Endodermal cell (in vitro differentiated cells): ENCODE data around the gene LMF1. TPM values are rescaled to one million over a fixed set of nuclear protein-coding genes. Genes with fewer than 3 reads are reported as not detected.

Experiments
- DNase-seq: peaks from one replicate; pipeline ENCODE4 v3.0.0-alpha.2; 2017
- H3K27ac ChIP-seq: 2 replicates; pipeline ENCODE4 v1.5.1; 2013; ENCODE audit warnings: mild to moderate bottlenecking, low read depth, low read length, moderate library complexity
- H3K27me3 ChIP-seq: 2 replicates; pipeline ENCODE4 v1.6.1; 2013; ENCODE audit warnings: mild to moderate bottlenecking, low read length, moderate library complexity; ENCODE audit not compliant: insufficient read depth, control insufficient read depth, poor library complexity, severe bottlenecking
- H3K36me3 ChIP-seq: 2 replicates; pipeline ENCODE4 v1.7.0; 2013; ENCODE audit warnings: mild to moderate bottlenecking, low read length, moderate library complexity; ENCODE audit not compliant: control insufficient read depth, insufficient read depth
- H3K4me1 ChIP-seq: one replicate; pipeline ENCODE4 v1.7.0; 2013; ENCODE audit warnings: low read length; ENCODE audit not compliant: control insufficient read depth, insufficient read depth
- H3K4me3 ChIP-seq: 2 replicates; pipeline ENCODE4 v1.5.1; 2013; ENCODE audit warnings: mild to moderate bottlenecking, low read length, moderate library complexity
- H3K9ac ChIP-seq: 2 replicates; pipeline ENCODE4 v1.6.1; 2013; ENCODE audit warnings: mild to moderate bottlenecking, low read length, moderate library complexity; ENCODE audit not compliant: poor library complexity, severe bottlenecking; ENCODE audit errors: extremely low read depth
- H3K9me3 ChIP-seq: 2 replicates; pipeline ENCODE4 v1.6.1; 2013; ENCODE audit warnings: mild to moderate bottlenecking, low read length, moderate library complexity; ENCODE audit not compliant: control insufficient read depth
- H3K27ac Mint-ChIP-seq: 2 replicates; pipeline ENCODE4 v1.8.0; 2020; ENCODE audit warnings: mixed read lengths
- H3K27me3 Mint-ChIP-seq: 2 replicates; pipeline ENCODE4 v1.8.0; 2021; ENCODE audit warnings: mild to moderate bottlenecking, mixed read lengths; ENCODE audit not compliant: insufficient read depth
- H3K36me3 Mint-ChIP-seq: 2 replicates; pipeline ENCODE4 v1.8.0; 2020; ENCODE audit warnings: low read depth, mixed read lengths
- H3K4me1 Mint-ChIP-seq: 2 replicates; pipeline ENCODE4 v1.8.0; 2020; ENCODE audit warnings: mixed read lengths
- H3K4me3 Mint-ChIP-seq: 2 replicates; pipeline ENCODE4 v1.8.0; 2020; ENCODE audit warnings: mild to moderate bottlenecking, moderate library complexity, mixed read lengths
- H3K9me3 Mint-ChIP-seq: 2 replicates; pipeline ENCODE4 v1.8.0; 2020; ENCODE audit warnings: mild to moderate bottlenecking, mixed read lengths
- CTCF ChIP-seq: fragments of 200-600 bp; sonication (generic); conservative IDR thresholded peaks from 2 replicates; pipeline ENCODE4 v1.5.0; 2021; ENCODE audit warnings: antibody characterized with exemption, mild to moderate bottlenecking
- WGBS, 2 experiments: methylation state at CpG; one replicate each; pipeline versions ENCODE4 v1.1.5 to v1.1.7; 2013; ENCODE audit warnings: missing lambda C conversion rate in 2 of 2, mixed read lengths in 1 of 2; ENCODE audit not compliant: insufficient coverage in 1 of 2, insufficient read length in 1 of 2; 5-methylcytosine and 5-hydroxymethylcytosine counted together
- total RNA-seq, 2 donors: library from RNA; stranded (reverse); fragmentation: NEBNext Ultra II Directional in 1 of 2; extraction: Animal tissue kit (Norgen Biotek cat#: 25700) in 1 of 2; gene quantifications; 2 replicates in 1 of 2; 3 replicates in 1 of 2; pipeline ENCODE4 v1.2.1, GENCODE V29; 2021

Gene LMF1
- total RNA-seq, 2 donors from 2014 or later, result 13.7 to 15.1 TPM

GRCh38 chr16:981695-982144 is 10.9 kb upstream of the LMF1 start, which contains the start of gene SOX8:
SOX8 (plus strand) TSS chr16:981770; CDS start chr16:981923, 153 bp downstream.
- Mint-ChIP-seq H3K4me1 (no peaks in the 10 kb centered on the region), H3K27me3 (peaks cover 37% of the 10 kb centered on the region), H3K9me3 (no peaks in the 10 kb centered on the region), H3K4me3 (peak within 1 kb of the TSS; percentile 61), H3K36me3 (no peaks in the 10 kb centered on the region), H3K27ac (no peak within 1 kb of the TSS)
- Histone ChIP-seq H3K4me3 (peak within 1 kb of the TSS; percentile 60), H3K27me3 (peaks cover 59% of the 10 kb centered on the region), H3K27ac (no peak within 1 kb of the TSS), H3K9ac (no peak within 1 kb of the TSS), H3K36me3 (no peaks in the 10 kb centered on the region), H3K4me1 (no peaks in the 10 kb centered on the region), H3K9me3 (no peaks in the 10 kb centered on the region)
- no peak for DNase-seq
- TF ChIP-seq CTCF, result no peak
- 0 to 1% methylated on average over 12 to 80 of the region's 80 CpGs for WGBS, 2 experiments

- Histone ChIP-seq H3K9ac (no peak overlapping the region), H3K9me3 (no peaks in the 10 kb centered on the region), H3K27ac (no peak overlapping the region), H3K4me1 (no peaks in the 10 kb centered on the region), H3K4me3 (peak overlapping the region; percentile 35), H3K27me3 (peaks cover 59% of the 10 kb centered on the region), H3K36me3 (no peaks in the 10 kb centered on the region)
- Mint-ChIP-seq H3K27ac (no peak overlapping the region), H3K4me1 (no peaks in the 10 kb centered on the region), H3K36me3 (no peaks in the 10 kb centered on the region), H3K27me3 (peaks cover 37% of the 10 kb centered on the region), H3K4me3 (peak overlapping the region; percentile 27), H3K9me3 (no peaks in the 10 kb centered on the region)
- DNase-seq, result no peak
- 2 to 7% methylated on average over 12 to 31 of the region's 31 CpGs for WGBS, 2 experiments
- TF ChIP-seq CTCF, result no peak
Measured at GRCh38 chr16:980595-980854, 9.7 kb upstream of the LMF1 start.

GRCh38 chr16:979859-980594 is 9.2 kb upstream of the LMF1 start:
- peak; percentile 39 for TF ChIP-seq CTCF
- Histone ChIP-seq H3K9ac (no peak overlapping the region), H3K36me3 (no peaks in the 10 kb centered on the region), H3K27me3 (peaks cover 59% of the 10 kb centered on the region), H3K27ac (no peak overlapping the region), H3K9me3 (no peaks in the 10 kb centered on the region), H3K4me3 (peak overlapping the region; percentile 35), H3K4me1 (no peaks in the 10 kb centered on the region)
- peaks cover 37% of the 10 kb centered on the region for H3K27me3 Mint-ChIP-seq
- peak overlapping the region; percentile 27 for H3K4me3 Mint-ChIP-seq
- no peaks in the 10 kb centered on the region for H3K4me1 Mint-ChIP-seq
- peak; percentile 77 for DNase-seq
- H3K27ac Mint-ChIP-seq, result no peak overlapping the region
- no peaks in the 10 kb centered on the region for H3K9me3 Mint-ChIP-seq
- no peaks in the 10 kb centered on the region for H3K36me3 Mint-ChIP-seq
- 3 to 25% methylated on average over 30 to 63 of the region's 63 CpGs for WGBS, 2 experiments
